GM21786 (cell line): ENCODE measurements around the gene NRROS.

Experiments used
- ATAC-seq: cut with Tn5 transposase; IDR thresholded peaks from one replicate; pipeline ENCODE4 v1.9.1; 2021; ENCODE audit not compliant: unreplicated experiment

The NRROS gene

DNA sequence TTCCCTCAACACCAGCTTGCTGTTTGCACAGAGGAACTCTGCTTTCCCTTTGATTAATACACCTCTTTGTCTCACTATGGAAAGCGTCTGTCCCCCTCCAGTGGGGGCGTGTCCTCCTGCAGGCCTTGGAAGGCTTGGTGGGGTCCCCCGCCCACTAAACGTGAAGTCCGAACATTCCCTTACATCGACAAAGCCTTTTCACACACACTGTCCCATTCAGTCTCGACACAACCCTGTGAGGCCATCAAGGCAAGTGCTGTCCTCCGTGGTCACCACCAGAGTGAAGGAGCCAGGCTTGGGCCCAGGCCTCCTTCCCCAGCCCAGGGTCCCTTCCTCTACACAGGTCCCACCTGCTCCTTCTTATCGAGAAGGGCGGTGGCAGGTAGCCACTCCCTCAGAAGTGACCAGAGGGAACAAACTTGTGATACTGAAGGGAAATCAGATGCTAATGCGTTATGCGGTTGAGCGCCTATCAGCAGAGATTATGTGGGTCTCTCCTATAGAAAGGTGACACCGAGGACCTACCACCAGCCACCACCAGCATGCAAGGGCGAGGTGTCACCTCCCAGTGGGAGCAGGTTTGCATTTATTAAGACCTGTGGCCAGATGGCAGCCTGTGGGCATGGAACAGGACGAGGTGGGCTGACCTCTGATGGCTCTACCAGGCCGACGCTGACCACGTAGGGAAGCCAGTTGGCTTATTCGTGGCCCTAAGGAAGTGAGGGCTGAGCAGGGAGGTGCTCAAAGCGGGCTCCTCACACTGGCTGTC lies 6.6 kb downstream of the NRROS start:
- no peak for ATAC-seq

DNA sequence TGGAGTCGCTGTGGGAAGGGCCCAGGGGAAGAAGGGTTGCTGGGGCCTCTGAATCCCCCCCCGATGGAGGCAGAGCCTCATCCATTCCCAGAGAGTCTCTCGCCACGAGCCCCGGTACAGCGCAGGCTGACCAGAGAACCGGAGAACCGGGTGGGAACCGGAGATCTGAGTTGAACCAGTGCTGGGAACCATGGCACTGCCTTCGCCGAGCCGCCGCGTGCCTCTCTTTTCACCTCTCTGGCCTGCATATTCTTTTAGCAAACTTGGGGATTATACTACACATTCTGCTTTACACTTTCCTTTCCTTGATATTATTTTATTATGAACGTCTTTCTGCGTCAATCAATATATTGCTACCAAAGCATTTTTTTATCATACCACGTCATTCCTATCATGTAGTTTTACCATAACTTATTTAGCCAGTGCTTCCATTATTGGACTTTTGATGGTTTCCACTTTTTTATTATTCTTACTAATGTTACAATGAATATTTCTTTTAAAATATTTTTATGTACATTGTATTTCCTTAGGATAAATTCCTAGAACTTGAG lies 7.2 kb downstream of the NRROS start:
- no peak for ATAC-seq

DNA sequence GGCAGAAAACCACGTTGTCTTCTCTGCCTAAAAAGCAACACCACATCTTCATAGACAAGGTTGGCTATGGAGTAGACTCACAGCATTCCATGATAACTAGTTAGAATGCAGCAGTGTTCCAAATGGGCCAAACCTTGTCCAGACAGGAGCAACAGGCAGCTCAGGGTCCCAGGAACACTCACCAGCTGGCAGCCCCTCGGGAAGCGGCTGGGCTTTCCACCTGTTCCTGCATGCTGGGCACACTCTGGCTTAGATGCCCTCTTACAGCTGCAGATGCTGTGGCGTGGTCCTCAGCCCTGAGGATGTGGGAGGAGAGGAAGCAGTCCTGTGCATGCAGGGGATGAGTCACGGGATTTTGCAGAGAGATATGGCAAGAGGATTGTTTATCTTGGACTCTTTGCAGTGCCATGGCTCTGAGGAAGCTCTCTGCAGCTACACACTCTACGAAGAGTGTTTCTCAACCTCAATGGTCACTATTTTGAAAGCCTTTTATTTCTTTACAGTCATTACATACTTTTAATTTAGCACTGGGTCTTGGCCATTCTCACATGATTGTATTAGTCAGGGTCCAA lies 11.3 kb downstream of the NRROS start:
- no peak for ATAC-seq

DNA sequence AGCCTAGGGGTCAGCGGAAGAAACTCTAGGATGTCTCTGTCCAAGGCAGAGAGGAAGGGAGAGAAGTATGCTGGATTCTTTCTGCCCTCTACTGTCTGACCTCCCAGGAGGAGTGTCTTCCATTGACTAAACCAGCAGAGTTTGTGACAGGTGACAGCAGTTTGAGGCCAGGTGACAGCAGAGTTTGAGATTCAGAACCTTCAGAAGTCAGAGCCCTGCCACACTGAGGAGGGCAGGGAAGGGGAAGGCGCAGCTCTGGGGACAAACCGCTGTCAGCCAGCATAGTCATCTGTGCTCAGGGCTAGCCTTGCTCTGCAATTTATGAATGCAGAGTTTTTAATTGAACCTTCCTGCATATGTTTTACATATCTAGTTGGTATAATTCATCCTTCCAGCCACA lies 12.3 kb downstream of the NRROS start:
- no peak for ATAC-seq

DNA sequence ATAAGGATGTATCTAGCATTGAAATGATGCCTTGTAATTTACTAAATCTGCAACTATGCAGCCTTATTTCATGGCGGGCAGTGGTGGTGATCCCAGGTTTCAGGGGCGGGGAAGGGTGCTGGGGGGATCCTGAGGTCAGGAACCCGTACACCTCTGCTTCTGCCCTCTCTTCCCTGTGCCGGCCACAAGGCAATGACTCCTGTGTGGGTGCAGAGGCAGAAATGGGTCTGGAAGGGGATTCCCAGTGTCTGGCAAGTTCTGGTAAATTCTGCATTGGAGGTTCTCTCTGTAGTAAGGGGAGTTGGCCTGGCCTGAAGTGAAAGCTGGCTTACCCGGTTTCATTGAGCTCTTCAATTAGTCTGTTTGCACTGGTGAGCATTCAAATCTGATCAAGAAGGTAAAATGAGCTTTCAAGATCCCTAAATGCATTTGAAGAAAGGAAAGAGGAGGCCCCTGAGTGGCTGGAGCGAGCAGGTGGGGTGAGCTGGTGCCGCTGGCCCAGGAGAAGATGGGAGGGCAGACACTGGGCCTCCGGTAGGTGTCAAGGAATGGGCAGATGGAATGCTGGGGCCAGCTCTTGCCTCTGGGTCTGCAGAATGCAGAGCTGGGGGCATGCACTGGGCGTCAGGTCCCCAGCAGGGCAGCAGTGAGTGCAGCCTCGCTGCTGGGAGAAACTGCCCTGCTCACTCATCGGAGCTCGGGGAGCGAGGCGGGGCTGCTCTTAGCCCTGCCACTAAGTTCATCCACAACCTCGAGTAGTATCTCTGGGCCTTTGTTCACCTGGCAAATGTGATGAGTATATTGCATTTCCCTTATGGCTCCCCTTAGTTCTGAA lies 13.7 kb downstream of the NRROS start:
- no peak for ATAC-seq

DNA sequence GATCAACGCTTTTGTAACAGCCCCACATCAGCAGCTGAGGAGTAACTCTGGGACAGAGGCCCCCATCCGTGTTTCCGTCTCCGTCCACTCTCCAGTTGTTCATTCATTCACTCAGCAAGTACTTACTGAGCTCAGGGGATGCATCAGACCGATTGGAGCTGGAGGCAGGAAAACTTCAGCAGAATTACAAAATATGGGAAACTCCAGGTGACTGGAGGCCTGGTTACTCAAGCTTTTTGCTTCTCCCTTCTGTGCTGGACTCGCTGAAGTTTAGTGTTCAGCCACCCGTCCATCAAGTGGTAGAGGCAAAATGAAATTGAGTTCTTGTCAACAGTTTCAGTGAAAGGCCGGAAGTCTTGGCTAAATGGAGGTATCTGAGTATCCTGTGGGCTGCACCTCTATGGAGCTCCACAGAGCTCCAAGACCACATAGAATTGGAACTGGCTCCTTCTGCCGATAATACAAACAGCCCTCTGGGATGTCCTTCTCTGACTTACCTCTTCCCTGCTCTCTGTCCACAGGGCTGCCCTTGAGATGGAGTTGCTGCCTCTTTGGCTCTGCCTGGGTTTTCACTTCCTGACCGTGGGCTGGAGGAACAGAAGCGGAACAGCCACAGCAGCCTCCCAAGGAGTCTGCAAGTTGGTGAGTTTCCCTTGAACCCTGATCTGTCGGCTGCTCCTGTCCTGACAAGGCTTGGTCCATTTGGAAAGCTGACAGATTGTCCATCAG lies 14.7 kb downstream of the NRROS start:
- ATAC-seq, result no peak

DNA sequence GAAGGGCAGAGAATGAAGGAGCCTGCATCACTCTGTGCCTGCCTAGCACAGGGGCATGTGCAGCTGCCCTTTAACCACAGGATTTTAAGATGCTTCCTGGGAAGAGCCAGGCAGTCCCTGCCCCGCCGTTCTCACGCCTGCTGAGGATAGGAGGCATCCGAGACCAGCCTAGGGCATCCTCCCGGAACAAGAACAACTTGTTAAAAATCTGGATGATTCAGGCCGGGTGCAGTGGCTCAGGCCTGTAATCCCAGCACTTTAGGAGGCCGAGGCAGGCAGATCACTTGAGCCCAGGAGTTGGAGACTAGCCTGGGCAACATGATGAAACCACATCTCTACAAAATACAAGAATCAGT lies 15.2 kb downstream of the NRROS start:
- ATAC-seq, result no peak

DNA sequence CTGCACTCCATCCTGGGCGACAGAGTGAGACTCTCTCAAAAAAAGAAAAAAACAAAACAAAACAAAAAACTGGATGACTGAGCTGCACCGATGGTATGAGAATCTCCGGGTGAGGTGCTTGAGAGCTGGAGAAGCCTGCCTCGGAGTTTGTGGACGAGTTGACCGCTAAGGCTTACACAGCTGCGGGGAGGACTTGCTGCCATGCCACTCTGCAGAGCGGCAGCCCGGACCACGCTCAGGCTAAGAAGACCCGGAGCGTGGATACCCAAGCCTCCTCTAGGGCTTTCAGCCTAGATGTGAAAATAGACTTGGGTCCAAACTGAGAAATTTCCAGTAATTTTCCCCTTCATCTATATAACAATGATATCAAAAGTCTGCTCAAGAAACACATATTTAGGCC lies 16.0 kb downstream of the NRROS start:
- no peak for ATAC-seq

DNA sequence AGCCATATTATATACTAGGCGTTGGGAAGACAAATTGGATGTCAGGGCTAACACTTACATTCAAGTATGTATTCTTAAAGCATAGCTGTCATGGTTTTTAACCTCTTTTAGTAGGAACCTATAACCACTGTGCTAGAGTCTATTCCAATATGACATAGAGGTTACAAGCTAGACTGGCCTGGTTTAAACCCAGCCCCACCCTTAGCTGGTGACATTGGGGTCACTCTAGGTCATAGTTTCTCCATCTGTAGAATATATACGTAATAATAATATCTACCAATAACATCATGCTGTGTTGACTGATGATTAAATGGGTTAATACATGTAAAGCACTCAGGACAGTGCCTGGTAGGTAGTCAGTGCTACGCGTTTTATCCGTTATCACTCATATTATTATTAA lies 16.7 kb downstream of the NRROS start:
- ATAC-seq, result no peak

DNA sequence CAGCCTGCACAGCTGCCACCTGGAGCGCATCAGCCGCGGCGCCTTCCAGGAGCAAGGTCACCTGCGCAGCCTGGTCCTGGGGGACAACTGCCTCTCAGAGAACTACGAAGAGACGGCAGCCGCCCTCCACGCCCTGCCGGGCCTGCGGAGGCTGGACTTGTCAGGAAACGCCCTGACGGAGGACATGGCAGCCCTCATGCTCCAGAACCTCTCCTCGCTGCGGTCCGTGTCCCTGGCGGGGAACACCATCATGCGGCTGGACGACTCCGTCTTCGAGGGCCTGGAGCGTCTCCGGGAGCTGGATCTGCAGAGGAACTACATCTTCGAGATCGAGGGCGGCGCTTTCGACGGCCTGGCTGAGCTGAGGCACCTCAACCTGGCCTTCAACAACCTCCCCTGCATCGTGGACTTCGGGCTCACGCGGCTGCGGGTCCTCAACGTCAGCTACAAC lies 20.4 kb downstream of the NRROS start:
- no peak for ATAC-seq

DNA sequence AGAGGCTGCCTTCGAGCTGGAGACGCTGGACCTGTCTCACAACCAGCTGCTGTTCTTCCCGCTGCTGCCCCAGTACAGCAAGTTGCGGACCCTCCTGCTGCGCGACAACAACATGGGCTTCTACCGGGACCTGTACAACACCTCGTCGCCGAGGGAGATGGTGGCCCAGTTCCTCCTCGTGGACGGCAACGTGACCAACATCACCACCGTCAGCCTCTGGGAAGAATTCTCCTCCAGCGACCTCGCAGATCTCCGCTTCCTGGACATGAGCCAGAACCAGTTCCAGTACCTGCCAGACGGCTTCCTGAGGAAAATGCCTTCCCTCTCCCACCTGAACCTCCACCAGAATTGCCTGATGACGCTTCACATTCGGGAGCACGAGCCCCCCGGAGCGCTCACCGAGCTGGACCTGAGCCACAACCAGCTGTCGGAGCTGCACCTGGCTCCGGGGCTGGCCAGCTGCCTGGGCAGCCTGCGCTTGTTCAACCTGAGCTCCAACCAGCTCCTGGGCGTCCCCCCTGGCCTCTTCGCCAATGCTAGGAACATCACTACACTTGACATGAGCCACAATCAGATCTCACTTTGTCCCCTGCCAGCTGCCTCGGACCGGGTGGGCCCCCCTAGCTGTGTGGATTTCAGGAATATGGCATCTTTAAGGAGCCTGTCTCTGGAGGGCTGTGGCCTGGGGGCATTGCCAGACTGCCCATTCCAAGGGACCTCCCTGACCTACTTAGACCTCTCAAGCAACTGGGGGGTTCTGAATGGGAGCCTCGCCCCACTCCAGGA lies 21.1 kb downstream of the NRROS start:
- ATAC-seq, result no peak

DNA sequence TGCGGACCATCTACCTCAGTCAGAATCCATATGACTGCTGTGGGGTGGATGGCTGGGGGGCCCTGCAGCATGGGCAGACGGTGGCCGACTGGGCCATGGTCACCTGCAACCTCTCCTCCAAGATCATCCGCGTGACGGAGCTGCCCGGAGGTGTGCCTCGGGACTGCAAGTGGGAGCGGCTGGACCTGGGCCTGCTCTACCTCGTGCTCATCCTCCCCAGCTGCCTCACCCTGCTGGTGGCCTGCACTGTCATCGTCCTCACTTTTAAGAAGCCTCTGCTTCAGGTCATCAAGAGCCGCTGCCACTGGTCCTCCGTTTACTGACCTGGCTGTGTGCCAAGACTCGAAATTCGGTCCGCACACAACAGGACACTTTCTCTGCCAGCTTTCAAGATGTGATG lies 21.9 kb downstream of the NRROS start:
- no peak for ATAC-seq

DNA sequence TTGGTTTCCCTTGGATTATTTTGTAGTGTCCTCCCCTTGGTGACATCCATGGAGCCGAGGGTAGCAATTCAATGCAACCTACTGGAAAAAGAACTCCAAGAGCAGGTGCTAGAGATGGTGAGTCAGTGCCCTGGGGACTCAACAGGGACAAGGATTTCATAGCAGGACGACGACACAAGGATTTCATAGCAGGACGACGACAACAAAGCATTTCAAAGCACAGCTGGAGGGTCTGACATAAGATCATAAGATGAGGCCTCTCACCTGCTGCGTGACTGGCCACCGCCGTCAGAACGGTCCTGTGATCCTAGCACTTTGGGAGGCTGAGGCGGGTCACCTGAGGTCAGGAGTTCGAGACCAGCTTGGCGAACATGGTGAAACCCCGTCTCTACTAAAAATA lies 22.5 kb downstream of the NRROS start:
- ATAC-seq, result no peak

DNA sequence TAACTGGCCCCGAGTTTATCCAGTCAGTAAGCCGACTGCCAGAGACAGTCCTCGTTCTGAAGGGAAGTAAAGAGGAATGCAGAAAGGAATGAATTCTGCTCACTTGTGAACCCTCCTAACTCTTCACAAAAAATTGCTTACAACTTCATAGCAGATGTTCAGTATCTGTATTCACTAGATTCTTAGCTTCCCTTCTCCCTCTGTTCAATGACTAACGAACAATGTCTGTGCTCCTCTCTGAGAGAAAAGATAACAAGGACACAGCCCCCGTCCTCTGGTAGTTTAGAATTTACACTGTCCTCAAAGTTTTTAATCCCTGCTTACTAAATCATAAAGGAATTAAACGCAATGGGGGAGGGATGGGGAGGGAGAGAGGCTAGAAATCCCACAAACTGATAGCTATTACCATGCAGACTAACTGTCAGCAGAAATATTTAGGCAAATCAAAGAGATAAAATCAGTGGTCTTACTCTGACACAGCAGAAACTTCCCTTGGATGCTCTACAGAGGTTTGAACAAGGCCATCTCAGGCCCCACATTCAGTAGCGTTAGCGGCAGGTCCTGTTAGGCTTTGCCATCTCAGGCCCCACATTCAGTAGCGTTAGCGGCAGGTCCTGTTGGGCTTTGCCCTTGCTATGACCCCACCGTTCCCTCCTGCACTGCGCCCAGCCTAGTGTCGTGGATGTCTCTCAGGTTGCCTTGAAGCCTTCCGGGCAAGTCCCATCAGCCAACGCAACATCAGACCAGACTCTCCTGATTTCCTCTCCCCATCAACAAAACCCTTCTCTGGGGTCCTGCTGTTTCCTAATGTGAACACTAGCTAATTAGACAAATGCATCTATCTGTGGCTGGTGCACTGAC lies 23.4 kb downstream of the NRROS start:
- no peak for ATAC-seq

DNA sequence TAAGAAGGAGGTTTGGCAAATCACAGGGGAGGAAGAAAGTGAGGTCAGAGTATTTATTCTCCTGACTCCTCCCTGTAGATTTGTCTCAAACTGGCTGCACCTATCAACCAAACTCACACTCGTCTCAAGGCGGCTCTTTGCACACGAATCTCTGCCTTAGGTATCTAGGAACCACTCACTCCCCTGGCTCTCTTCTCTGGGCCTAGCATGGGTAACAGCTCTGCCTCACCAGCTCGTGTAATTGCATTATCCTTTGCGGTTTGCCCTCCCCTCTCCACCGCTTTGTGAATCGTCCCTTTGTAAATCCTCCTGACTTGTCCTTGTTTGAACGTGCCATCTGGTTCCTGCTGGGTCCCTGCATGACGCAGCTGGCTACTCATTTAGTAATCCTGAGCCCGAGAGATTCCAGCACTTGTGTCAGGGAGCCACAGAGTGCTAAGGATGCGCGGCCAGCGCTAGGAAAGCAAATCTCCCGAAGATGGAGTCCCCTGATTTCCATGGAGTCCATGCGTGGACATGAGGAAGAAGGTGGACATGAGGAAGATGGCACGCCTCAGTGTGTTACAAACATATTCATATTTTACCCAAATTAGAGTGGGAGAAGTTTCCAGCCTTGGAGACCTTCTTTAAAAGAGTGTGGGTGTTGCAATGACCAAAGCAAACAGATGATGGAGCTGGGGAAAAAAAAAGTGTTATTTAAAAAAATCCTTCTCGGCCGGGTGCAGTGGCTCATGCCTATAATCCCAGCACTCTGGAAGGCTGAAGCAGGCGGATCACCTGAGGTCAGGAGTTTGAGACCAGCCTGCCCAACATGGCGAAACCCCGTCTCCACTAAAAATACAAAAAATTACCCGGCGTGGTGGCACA lies 26.7 kb downstream of the NRROS start:
- ATAC-seq, result no peak

DNA sequence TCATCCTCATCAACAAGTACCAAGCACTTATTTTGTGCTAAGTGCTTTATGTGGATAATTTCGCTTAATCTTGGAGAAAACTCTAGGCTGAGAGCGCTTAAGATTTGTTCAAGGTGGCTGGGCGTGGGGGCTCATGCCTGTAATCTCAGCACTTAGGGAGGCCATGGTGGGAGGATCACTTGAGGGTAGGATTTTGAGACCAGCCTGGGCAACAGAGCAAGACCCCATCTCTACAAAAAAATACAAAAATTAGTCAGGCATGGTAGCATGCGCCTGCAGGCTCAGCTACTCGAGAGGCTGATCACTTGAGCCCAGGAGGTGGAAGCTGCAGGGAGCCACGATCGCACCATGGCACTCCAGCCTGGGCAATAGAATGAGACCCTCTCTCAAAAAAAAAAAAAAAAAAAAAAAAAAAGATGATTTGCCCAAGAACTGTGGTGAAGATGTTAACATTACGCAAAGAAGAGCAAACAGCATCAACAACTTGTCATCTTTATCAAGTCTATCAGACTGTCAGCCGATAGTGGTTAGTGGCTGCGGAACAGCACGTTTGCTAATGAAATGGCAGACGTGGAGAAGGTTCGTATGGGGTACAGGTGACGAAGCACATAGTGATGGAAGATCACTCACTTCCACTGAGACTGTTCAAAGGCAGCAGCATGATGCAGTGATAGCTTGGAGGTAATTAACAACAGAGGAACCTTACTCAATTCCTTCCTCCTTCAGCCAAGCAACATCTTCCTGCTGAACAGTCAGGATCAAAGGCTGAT lies 27.7 kb downstream of the NRROS start:
- ATAC-seq, result no peak

DNA sequence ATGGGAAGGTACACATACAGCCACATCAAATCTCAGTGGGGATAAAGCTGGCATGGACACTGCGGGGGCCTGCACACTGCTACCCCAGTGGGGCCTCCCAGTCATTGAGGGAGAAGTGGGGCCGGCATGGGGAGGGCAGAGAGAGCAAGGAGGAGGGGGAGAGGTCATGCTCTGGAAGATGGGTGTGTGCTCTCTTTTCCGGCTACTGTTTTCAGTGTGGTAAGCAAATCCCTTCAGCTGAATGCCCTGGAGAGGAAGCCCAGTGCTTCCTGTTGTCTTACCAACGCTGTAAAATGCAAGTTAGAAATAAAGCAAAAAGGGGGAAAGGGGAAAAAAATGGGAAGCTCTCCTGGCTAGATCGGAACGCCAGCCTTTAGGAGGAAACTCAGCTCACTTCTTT lies 30.8 kb downstream of the NRROS start:
- ATAC-seq, result no peak

DNA sequence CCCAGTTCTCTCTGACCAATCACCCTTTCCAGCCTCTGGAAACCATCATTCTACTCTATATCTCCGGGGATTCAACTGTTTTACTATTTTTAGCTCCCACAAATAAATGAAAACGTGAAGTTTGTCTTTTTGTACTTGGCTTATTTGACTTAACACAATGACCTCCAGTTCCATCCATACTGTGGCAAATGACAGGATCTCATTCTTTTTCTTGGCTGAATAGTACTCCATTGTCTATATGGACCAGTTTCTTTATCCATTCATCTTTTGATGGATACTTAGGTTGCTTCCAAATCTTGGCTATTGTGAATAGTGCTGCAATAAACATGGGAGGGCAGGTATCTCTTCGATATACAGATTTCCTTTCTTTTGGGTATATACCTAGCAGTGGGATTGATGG lies 34.1 kb downstream of the NRROS start:
- no peak for ATAC-seq
